SH-SY5Y (cell line): ENCODE data around the gene ZNF22.

ENCODE experiments used
- GATA2 ChIP-seq: IDR thresholded peaks from 2 replicates; pipeline ENCODE4 v1.6.1; 2011; ENCODE audit warnings: mild to moderate bottlenecking, low read depth, low read length
- GATA3 ChIP-seq: IDR thresholded peaks from 2 replicates; pipeline ENCODE4 v1.6.1; 2011; ENCODE audit warnings: low read depth, mild to moderate bottlenecking, low read length, moderate library complexity

DNA sequence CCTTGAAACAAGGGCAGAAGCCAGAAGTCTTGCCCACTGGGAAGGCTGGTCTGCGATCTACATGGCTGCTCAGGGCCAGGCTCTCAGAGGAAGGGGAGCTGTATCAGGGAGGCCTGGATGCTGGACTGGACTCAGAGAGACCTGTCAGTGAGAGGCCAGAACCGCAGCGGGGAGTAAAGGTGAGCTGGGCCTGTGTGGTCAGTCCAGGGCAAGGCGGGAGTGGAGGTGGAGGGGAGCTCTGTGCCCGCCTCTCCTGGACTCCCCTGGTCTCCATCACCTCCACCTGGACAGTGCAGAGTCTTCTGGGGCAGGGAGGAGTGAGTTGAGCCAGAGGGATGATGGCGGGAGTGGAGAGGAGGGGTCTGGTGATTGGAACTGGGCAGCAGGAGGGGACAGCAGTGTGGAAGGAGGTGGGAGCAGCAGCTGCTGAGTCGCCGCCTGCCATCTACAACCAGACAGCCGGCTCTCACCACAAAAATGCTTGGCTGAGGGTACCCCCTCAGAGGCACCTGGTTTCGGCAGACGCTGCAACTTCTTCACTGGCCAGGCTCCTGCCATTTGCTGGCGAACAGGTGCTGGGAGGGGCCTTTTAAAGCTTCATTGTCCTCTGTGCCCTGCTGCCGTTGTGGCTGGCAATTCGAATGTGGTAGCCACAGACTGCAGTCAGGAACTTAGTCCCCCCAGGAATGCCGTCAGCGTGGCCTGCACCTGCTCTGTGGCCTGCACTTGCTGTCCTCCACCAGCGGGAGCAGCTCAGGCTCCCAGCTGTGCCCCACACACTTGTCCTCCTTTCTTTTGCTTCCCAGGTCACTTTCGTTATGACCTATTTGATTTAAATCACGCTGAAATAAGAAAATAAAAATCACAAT, 37.6 kb upstream of the ZNF22 start:
- TF ChIP-seq GATA2 (no peak), GATA3 (no peak)
